GM21737 (cell line): ENCODE measurements around the gene GPSM3.
"Not testable (repeated sequence)": the region's sequence is repeated elsewhere in the genome, so short reads cannot be mapped to it uniquely, and the experiment has no call there.

Source experiments
- ATAC-seq: cut with Tn5 transposase; IDR thresholded peaks from one replicate; pipeline ENCODE4 v1.9.1; 2021; ENCODE audit warnings: mild to moderate bottlenecking, moderate library complexity; ENCODE audit not compliant: unreplicated experiment

The GPSM3 gene

DNA sequence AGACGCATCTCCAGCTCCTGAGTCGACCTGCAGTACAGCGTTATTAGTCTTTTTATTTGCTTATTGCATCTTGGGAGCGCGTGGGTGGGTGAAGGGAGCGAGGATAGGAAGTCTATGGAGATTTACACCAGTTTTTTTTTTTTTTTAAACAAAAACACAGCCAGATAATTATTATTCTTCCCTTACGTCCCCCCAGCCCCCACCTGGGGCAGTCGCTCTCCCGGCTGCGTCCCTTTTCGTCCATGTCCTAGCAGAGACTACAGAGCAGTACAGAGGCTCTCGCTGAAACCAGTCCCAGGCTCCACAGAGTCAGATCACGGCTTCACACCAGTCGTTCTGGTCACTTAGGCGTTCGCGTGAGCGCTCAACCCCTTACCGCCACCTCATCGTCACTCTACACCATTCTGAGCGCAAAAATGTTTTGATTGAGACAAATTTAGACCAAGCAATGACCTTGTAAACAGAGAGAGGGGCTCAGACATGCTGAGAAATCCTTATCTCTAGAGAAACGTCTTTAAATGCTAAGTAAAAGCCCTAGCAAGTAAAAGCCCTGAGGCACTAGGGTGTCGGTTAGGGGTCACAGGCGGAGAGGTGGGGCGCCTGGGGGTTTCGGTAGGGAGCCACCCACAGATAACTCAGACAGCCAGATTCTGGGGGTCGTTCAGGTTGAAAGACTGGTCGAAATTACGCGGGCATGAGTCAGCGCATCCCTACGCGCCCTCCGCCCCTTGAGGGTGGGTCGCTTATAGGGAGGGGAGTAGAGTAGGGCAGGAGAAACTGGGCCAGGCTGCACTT is 39.5 kb downstream of the GPSM3 start:
- no peak for ATAC-seq

DNA sequence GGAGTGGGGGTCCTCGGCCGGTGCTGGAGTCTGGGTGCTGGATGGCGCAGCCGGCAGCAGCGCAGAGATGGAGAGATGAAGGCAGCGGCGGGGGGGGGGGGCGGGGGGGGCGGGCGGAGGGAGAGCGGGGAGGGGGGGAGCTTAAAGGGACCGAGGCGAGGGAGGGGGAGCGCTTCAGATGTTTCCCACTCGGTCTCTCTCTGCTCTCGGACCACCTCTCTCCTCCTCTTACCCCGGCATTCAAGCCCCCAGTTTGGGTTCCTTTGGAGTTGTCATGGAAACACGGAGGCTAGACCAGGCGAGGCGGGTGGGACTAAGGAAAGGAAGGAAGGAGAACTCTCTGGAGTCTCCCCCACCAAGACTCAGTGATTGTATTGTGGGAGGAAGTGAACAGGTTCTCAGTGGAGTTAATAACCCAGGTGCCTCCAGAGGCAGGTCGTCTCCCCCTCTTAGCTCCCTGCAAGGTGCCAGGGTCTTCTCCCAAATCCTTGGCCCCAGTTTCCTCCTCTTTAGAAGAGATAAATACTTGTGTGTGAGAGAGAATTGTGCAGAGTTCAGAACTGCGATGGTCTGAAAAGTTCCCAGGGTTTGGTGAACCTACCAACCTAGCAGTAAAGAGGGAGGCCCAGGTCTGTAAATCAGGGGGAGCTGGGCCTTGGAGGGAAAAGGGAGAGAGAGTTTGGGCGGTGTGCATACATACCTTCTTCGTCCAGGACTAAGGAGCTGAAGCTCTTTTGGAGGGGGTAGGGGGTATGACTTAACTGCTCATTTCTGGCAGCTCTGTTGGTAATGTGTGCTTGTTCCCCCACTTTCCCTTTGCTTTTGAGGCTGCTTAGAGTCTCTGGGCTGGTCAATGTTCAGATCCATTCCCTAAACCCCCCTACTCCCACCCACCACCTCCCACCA is 40.3 kb downstream of the GPSM3 start, which contains the start of gene PRRT1:
Gene PRRT1 (minus strand): TSS at position 77 of the 906 bp plus-strand sequence. CDS start 112 bp downstream, outside the sequence.
- ATAC-seq = no peak

DNA sequence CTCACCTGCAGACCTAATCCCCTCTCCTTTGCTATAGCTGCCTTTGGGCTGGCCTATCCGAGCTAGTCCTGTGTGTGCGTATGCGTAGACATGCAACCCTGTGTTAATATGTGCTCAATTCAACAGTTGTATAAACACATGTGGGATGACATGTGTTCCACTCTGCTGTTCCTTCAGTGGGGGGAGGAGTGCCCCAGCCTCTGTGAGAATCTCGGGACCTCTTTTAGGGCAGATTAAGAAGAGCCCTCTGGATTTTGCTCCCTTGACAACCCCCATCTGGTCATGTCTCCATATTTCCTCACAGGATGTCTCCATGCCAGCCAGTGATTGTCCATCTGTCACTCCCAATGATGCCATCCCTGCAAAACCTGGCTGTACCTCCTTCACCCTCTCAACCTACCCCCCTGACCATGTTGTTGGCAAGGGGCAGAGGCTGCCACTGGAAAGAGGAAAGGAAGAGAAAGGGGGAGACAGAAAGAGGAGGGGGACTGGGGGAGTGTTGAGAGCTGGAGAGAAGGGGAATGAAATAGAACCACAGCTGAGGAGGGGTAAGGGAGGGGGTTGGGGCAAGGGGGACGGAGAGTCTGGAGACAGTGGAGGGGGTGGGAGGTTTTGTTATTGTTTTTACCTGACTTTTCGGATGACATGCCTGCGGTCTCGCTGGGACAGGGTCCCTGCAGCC is 41.1 kb downstream of the GPSM3 start:
- no peak for ATAC-seq

DNA sequence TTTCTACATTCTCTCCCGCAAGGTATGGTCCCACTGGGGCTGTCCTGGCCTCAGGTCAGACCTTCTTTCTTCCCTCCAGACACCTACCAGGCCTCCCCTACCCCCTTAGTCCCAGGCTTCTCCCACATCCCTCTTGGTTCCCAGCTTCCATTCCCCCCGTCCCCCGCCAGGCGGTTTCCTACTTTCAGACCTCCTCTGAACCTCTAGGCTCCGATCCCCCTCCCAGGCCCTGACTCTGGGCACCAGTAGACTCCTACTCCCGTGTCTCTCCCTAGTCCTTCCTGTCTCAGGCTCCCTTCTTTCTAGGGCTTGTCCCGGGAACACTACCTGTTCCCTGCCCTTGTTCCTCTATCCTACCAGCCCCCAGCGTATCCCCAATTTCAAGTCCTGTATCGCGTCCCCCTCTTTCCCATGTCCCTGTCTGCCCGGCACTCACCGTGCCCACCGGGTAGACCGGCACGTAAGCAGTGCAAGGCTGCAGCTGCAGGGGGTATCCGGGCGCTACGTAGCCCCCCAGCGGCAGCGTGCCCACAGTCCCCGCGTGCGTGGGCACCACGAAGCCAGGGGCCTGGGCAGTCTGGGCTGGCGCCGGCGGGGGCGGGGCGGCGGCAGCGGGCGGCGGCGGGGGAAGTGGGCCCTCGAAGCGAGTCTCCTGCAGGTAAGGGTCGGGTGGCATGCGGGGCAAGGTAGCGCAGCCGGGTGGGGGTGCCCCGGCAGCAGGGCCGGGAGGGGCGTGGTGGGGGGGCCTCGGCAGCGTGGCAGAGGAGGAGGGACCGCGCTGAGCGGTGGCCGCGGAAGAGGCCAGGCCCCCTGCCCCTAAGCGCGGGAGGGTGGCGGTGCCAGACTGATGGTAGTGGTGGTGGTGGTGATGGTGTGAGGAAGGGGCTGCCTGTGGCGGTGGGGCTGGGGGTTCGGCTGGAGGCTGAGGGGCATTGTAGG is 42.2 kb downstream of the GPSM3 start:
- ATAC-seq = no peak

DNA sequence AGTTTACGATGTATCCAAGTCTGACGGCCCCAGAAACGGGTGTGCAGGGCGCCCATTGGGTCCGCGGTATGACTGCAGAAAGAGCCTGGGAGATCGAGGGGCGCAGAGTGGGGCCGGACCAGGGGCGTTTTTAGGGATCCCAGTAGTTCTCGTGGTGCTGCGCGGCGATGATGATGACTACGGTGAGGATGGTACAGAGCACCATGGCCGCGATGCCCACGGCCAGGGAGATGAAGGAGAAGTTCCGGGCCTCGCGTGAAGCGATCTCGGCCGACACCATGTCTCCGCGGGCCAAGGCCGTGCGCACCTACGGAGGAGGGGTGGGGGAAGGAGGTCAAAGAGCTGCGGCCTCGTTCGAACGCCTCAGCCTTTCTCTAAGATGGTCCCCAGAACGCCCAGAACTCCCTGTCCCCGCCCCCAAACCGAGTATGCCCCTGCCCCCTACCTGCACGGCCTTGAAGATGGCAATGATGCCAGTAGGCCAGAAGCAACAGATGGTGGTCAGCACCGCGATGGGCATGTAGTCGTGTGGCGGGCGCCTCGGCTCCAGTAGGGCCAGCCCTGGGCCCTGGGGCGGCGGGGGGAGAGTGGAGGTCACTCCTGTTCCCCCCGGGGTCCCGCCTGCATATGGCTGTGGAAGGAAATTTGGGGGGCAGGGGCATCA is 43.2 kb downstream of the GPSM3 start:
- ATAC-seq = no peak

DNA sequence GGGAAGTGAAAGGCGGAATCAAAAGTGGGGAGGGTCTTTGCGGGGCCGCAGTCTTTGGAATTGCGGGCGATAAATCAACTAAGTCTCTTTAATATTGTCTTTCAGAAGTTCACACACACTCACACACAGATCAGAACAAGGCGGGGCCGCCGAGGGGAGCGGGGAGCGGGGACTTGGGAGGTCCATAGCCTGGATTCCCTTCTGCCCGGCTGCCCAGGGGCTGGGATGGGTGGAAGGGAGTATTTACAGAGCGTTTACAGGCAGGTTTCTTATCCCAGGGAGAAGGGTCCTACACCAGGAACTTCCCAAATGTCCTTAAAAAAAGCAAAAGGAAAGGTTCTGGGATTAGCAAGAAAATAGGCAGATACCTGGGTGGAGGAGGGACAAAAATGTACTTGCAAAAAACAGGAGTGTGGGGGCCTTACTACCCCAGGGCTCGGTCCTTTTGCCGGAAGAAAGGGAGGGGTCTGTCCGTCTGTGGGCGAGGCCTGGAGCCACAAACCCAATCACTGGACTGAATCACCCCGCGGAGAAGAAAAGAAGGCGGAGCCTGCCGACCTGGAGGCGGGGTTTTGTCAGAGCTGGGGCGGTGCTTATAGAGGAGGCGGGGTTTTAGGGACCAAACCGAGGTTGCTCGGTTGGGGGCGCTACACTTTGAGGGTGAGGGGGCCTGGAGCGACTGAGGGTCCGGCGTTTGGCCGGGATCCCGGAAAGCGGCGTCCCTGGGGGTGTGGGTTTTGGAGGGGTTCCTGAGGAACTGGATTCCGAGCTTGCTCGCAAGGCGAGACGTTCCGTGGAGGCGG is 44.0 kb downstream of the GPSM3 start:
- ATAC-seq = no peak

DNA sequence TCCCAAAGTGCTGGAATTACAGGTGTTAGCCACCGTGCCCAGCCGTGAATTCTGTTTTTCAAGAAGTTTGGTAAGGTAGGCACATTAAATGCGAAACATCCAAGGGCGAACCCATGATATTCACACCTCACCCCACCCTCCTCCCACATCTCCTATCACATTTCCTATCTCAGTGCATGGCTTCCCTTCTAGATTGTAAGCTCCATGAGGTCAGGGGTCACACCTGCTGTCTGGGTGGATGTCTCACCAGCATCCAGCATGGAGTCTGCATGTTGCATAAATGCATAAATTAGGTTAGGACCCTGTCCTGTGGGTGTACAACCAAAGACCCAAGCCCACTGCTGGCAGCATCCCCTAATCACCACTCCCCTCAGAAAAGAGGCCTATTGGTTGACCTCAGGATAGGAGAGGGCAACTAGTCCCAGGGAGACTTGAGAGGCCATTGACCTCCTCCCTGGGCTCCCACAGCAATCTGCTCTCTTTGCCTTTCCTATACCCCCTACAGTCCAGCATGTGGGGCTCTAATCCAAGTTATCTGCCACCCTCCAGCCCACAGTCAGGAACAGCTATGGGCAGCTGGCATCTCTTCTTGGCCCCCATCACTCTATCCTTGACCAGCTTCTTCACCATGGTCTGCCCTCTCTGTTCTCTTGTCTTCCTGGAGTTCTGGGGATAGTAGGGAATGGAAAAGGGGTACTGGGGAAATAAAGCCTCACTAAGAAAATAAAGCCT is 44.9 kb downstream of the GPSM3 start:
- ATAC-seq = no peak

DNA sequence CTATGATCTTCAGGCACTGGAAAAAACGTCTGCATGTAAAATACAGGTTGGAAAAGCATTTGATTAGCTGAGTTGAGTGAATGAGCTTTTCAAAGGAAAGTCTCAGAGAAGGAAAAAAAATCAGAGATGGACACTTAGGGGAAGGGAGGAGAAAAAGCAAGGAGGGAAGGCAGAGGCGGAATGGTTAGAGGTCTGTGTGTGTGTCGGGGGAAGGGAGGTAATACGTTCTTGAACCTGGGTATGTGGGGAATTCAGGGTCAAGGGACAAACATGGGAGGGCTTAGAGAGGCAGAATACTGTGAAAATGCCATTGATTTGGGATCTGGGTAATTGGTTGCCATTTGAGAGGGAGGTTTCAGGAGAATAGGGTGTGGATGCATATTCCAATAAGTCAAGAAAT is 45.8 kb downstream of the GPSM3 start:
- no peak for ATAC-seq

DNA sequence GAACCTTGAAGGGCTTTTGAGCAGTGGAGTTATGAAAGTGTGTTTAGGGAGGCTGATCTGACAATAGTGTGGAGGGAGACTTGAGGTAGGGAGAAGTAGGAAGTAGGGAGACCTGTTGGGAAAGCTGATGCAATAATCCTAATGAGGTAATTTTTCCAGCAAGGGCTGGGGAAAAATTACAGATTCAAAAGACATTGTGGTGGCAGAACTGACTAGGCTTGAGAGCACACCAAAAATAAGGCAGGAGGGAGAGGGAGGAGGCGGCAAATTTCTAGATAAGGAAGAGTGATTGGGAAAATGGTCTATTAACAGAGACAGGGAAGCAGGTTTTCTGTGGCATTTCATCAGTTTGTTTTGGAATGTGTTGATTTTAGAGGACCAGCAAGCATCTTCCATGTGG is 46.2 kb downstream of the GPSM3 start:
- ATAC-seq = no peak

DNA sequence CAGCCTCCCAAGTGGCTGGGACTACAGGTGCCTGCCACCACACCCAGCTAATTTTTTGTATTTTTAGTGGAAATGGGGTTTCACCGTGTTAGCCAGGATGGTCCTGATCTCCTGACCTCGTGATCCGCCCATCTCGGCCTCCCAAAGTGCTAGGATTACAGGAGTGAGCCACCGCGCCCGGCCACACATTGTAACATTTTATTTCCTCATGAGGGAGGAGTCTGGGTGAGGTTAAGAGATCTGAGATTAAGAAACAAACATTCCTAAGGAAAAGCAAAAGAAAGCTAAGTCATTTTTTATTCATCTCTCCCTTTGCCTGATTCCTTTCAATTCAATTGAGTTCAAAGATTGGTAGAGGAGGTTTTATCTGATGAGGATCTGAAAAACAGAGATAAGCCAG is 48.2 kb downstream of the GPSM3 start:
- not testable (repeated sequence) for ATAC-seq
